A673 (cell line): ENCODE measurements around the gene RETREG3. TPM values are rescaled to one million over a fixed set of nuclear protein-coding genes. Genes with fewer than 3 reads are reported as not detected.
"Not testable (repeated sequence)": the region's sequence is repeated elsewhere in the genome, so short reads cannot be mapped to it uniquely, and the experiment has no call there.

Experiments
- BruUV-seq: library from RNA; stranded (reverse); fragments of 400-500 nt; replicated peaks from 2 replicates; lab custom pipeline; 2021; lab: Mats Ljungman, UMichigan
- CTCF ChIA-PET: fragments of 300-600 bp; sonication (Branson Sonifier 250); formaldehyde crosslinking; loops from one replicate; lab custom pipeline; 2022; ENCODE audit warnings: antibody characterized with exemption; lab: Charles Lee
- POLR2A ChIA-PET: fragments of 300-600 bp; sonication (Branson Sonifier 250); formaldehyde crosslinking; loops from one replicate; lab custom pipeline; 2022; ENCODE audit warnings: antibody characterized with exemption; ENCODE audit not compliant: low non-redundant PET; lab: Charles Lee
- DNase-seq: peaks from one replicate; pipeline ENCODE4 v3.0.0-alpha.2; 2015; ENCODE audit warnings: low spot score
- H3K27ac ChIP-seq: fragments of 200-600 bp; sonication (generic); 2 replicates; pipeline ENCODE4 v1.5.1; 2016; ENCODE audit warnings: mixed run types, low read depth, mild to moderate bottlenecking, mixed read lengths, antibody characterized with exemption, low read length; ENCODE audit not compliant: poor library complexity, severe bottlenecking
- H3K27me3 ChIP-seq: fragments of 200-600 bp; sonication (generic); replicated peaks from 2 replicates; pipeline ENCODE4 v1.6.1; 2017; ENCODE audit warnings: mixed run types, low read depth, mild to moderate bottlenecking, mixed read lengths, antibody characterized with exemption, low read length; ENCODE audit not compliant: insufficient read depth, poor library complexity
- H3K36me3 ChIP-seq: fragments of 200-600 bp; sonication (generic); 2 replicates; pipeline ENCODE4 v1.6.1; 2016; ENCODE audit warnings: mixed run types, mild to moderate bottlenecking, mixed read lengths, antibody characterized with exemption, low read length; ENCODE audit not compliant: insufficient read depth, poor library complexity, severe bottlenecking
- H3K4me1 ChIP-seq: fragments of 200-600 bp; sonication (generic); 2 replicates; pipeline ENCODE4 v1.6.1; 2017; ENCODE audit warnings: mixed run types, mild to moderate bottlenecking, mixed read lengths, antibody characterized with exemption, low read length; ENCODE audit not compliant: insufficient read depth, poor library complexity, severe bottlenecking
- H3K4me3 ChIP-seq: fragments of 200-600 bp; sonication (generic); 2 replicates; pipeline ENCODE4 v1.5.1; 2016; ENCODE audit warnings: low read depth, mixed run types, mild to moderate bottlenecking, mixed read lengths, low read length; ENCODE audit not compliant: poor library complexity, severe bottlenecking
- H3K9me3 ChIP-seq: fragments of 200-600 bp; sonication (generic); 2 replicates; pipeline ENCODE4 v1.6.1; 2016; ENCODE audit warnings: mixed run types, low read depth, mild to moderate bottlenecking, mixed read lengths, antibody characterized with exemption, low read length; ENCODE audit not compliant: poor library complexity, severe bottlenecking
- CTCF ChIP-seq: fragments of 300-800, 200-600 bp; sonication (generic); conservative IDR thresholded peaks from 2 replicates; pipeline ENCODE4 v1.5.1; 2017; ENCODE audit warnings: low read depth, mild to moderate bottlenecking, antibody characterized with exemption, low read length, moderate library complexity, mixed read lengths
- EZH2 ChIP-seq: fragments of 200-600 bp; sonication (generic); IDR thresholded peaks from 2 replicates; pipeline ENCODE4 v1.6.1; 2017; ENCODE audit warnings: borderline replicate concordance, low read depth, mild to moderate bottlenecking, mixed read lengths, antibody characterized with exemption, low read length; ENCODE audit not compliant: poor library complexity, severe bottlenecking
- intact Hi-C: fragments of 100-400 bp; cut with micrococcal nuclease; formaldehyde crosslinking; loops from one replicate; pipeline ENCODE4 v1.10.0; 2022; ENCODE audit not compliant: unreplicated experiment
- total RNA-seq: library from RNA; stranded (reverse); gene quantifications from 2 replicates; pipeline ENCODE4 v1.2.3, GENCODE V29; 2021

The RETREG3 gene
- total RNA-seq, 1 experiment from 2014 or later: 23.2 TPM

DNA sequence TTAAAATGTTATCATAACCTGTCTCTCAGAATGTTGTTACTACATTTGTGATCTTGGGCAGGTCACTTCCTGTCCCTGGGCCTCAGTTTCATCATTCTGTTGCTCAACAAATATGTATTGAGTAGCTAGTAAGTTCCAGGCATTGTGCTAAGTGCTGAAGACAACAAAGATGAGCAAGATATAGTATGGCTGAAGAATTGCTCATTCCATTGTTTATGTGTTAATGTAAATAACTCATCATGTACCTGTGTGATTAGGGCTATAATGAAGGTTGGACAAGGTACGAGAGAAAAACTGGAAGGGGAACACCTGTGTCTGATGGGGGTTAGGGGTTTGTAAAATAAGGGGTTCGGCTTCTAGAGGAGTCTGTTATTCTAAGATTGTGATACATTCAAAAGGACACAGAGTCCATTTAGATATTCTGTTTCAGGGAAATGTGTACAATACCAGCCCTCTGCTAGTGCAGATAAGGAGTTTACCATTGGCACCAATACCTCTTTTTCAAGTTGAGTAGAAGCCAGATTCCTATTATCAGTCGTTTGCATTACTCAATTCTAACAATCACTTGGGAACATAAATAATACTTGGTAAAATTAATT is 20.3 kb upstream of the RETREG3 start:
- Histone ChIP-seq H3K27me3 (no peaks in the 10 kb centered on the region), H3K9me3 (no peaks in the 10 kb centered on the region), H3K4me3 (no peak overlapping the region), H3K27ac (no peak overlapping the region), H3K36me3 (no peaks in the 10 kb centered on the region), H3K4me1 (no peaks in the 10 kb centered on the region)
- BruUV-seq: no TSS peak
- TF ChIP-seq CTCF: no peak
- no peak for TF ChIP-seq EZH2
- intact Hi-C loops: no loop called here
- no peak for DNase-seq
- CTCF ChIA-PET: no interaction called here
- POLR2A ChIA-PET: no interaction called here

DNA sequence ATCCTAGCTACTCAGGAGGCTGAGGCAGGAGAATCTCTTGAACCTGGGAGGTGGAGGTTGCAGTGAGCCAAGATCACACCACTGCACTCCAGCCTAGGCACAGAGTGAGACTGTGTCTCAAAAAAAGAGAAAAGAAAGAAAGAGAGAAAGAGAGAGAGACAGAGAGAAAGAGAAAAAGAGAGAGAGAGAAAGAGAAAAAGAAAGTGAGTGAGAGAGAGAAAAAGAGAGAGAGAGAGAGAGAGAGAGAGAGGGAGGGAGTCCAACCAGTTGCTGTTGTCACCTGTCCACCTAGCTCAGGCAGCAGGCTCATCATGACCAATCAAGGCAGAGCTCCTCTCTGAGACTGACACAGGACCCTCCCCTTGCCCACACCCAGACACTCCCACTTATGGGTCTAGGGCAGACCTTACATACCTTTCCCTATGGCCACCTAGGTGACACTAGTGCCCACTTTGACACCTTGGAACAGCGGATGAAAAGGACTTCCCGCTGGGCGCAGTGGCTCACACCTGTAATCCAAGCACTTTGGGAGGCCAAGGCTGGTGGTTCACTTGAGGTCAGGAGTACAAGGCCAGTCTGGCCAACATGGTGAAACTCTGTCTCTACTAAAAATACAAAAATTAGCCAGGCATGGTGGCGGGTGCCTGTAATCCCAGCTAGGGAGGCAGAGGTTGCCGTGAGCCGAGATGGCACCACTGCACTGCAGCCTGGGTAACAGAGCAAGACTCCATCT is 18.0 kb upstream of the RETREG3 start:
- H3K27ac ChIP-seq, BruUV-seq, H3K4me3 ChIP-seq, H3K36me3 ChIP-seq, CTCF ChIA-PET, H3K4me1 ChIP-seq, H3K9me3 ChIP-seq, POLR2A ChIA-PET, DNase-seq, H3K27me3 ChIP-seq, intact Hi-C loops: not testable (repeated sequence)

- intact Hi-C loops: no loop called here
- Histone ChIP-seq H3K9me3 (no peaks in the 10 kb centered on the region), H3K4me3 (no peak overlapping the region), H3K27me3 (no peaks in the 10 kb centered on the region), H3K27ac (no peak overlapping the region), H3K4me1 (no peaks in the 10 kb centered on the region), H3K36me3 (no peaks in the 10 kb centered on the region)
- POLR2A ChIA-PET: no interaction called here
- no TSS peak for BruUV-seq
- CTCF ChIA-PET: no interaction called here
- TF ChIP-seq CTCF (no peak), EZH2 (no peak)
- DNase-seq: no peak
Measured at GRCh38 chr17:42623732-42624596, 14.8 kb upstream of the RETREG3 start.
